Left lung (tissue), 10 donors: ENCODE measurements around the gene PTPRM. TPM values are rescaled to one million over a fixed set of nuclear protein-coding genes. Genes with fewer than 3 reads are reported as not detected.

Experiments used
- ATAC-seq: fragments of 200-7000 bp; cut with Tn5 transposase; one replicate; pipeline ENCODE4 v1.9.1; 2020; ENCODE audit warnings: moderate library complexity
- DNase-seq, 4 donors: peaks; one replicate each; pipeline ENCODE4 v3.0.0-alpha.2; 2013 to 2020
- H3K27ac ChIP-seq, 2 donors: fragments of 200-600 bp; sonication (generic) in 1 of 2; one replicate each; pipeline versions ENCODE4 v1.5.0 to v1.8.0; 2020 to 2021
- H3K27me3 ChIP-seq, 2 donors: fragments of 200-600 bp; sonication (generic) in 1 of 2; one replicate each; pipeline versions ENCODE4 v1.5.0 to v1.8.0; 2020 to 2021
- H3K36me3 ChIP-seq, 2 donors: fragments of 200-600 bp; sonication (generic) in 1 of 2; one replicate each; pipeline versions ENCODE4 v1.5.0 to v1.8.0; 2020 to 2021
- H3K4me1 ChIP-seq, 2 donors: fragments of 200-600 bp; one replicate each; pipeline ENCODE4 v1.8.0; 2021
- H3K4me3 ChIP-seq, 2 donors: fragments of 200-600 bp; sonication (generic) in 1 of 2; one replicate each; pipeline versions ENCODE4 v1.5.0 to v1.8.0; 2020 to 2021; ENCODE audit warnings: mild to moderate bottlenecking in 1 of 2
- H3K9me3 ChIP-seq, 2 donors: fragments of 200-600 bp; sonication (generic) in 1 of 2; one replicate each; pipeline versions ENCODE4 v1.5.0 to v1.8.0; 2020 to 2021
- CTCF ChIP-seq, 2 donors: fragments of 200-600 bp; sonication (generic) in 1 of 2; IDR thresholded peaks; one replicate each; pipeline versions ENCODE4 v1.5.0 to v1.8.0; 2021; ENCODE audit warnings: antibody characterized with exemption in 2 of 2
- intact Hi-C, 2 donors: fragments of 100-400 bp; cut with DNase I; formaldehyde crosslinking; loops; one replicate each; pipeline versions ENCODE4 v1.11.2 to v1.14.2; 2022
- polyA plus RNA-seq, 6 donors: library from polyadenylated mRNA; unstranded; fragments of 120-200 nt; gene quantifications; one replicate each; pipeline ENCODE4 v1.2.1, GENCODE V29; 2013; ENCODE audit not compliant: insufficient read length in 6 of 6
- total RNA-seq, 2 donors: library from RNA; stranded (reverse); fragmentation: NEBNext Ultra II Directional; extraction: Animal tissue kit (Norgen Biotek cat#: 25700); gene quantifications; one replicate each; pipeline ENCODE4 v1.2.1, GENCODE V29; 2021
- donor health status: DM: no; HTN: yes; CAD: no.
- donor health status: DM: no; HTN: no; CAD: no.

PTPRM gene
- total and polyA plus RNA-seq, 8 donors, result 76.4 to 99.6 (median 90.1) TPM

- H3K4me3 ChIP-seq, result no peak overlapping the region
- H3K27ac ChIP-seq, result no peak overlapping the region
- peak in 2 of 4 donors; percentile 36 to 38 for DNase-seq
Observed at GRCh38 chr18:7598167-7599047, 31.3 kb downstream of the PTPRM start.

GRCh38 chr18:7600036-7600435, 32.9 kb downstream of the PTPRM start:
- Histone ChIP-seq H3K27ac (no peak overlapping the region), H3K9me3 (no peaks in the 10 kb centered on the region), H3K4me3 (no peak overlapping the region), H3K27me3 (no peaks in the 10 kb centered on the region), H3K4me1 (peaks cover 3 to 13% of the 10 kb centered on the region in 2 donors), H3K36me3 (no peaks in the 10 kb centered on the region)
- TF ChIP-seq CTCF (IDR thresholded peaks at IDR 0.05), result no peak
- no peak for DNase-seq
- no peak for ATAC-seq
- intact Hi-C loops, result no loop called here

More at GRCh38 chr18:7598167-7599047, 31.3 kb downstream of the PTPRM start:
- TF ChIP-seq CTCF (IDR thresholded peaks at IDR 0.05), result no peak
- no peaks in the 10 kb centered on the region for H3K36me3 ChIP-seq
- no peak for ATAC-seq
- H3K4me1 ChIP-seq, result peaks cover 3 to 6% of the 10 kb centered on the region in 2 donors
- H3K9me3 ChIP-seq, result no peaks in the 10 kb centered on the region
- intact Hi-C loops, result no loop called here
- H3K27me3 ChIP-seq, result no peaks in the 10 kb centered on the region

GRCh38 chr18:7600528-7601245, 33.6 kb downstream of the PTPRM start:
- DNase-seq, result peak in 1 of 4 donors; percentile 60
- H3K9me3 ChIP-seq, result no peaks in the 10 kb centered on the region
- no peak overlapping the region for H3K4me3 ChIP-seq
- H3K4me1 ChIP-seq, result peaks cover 3 to 13% of the 10 kb centered on the region in 2 donors
- intact Hi-C loops, result no loop called here
- no peak for TF ChIP-seq CTCF (IDR thresholded peaks at IDR 0.05)
- H3K27me3 ChIP-seq, result no peaks in the 10 kb centered on the region
- no peaks in the 10 kb centered on the region for H3K36me3 ChIP-seq
- H3K27ac ChIP-seq, result no peak overlapping the region
- peak; percentile 21 for ATAC-seq

- no peak for DNase-seq
- peaks cover 3 to 13% of the 10 kb centered on the region in 2 donors for H3K4me1 ChIP-seq
- no peak for ATAC-seq
- no peaks in the 10 kb centered on the region for H3K27me3 ChIP-seq
- no peak overlapping the region for H3K4me3 ChIP-seq
- H3K27ac ChIP-seq, result no peak overlapping the region
- H3K36me3 ChIP-seq, result no peaks in the 10 kb centered on the region
- TF ChIP-seq CTCF (IDR thresholded peaks at IDR 0.05), result no peak
- no peaks in the 10 kb centered on the region for H3K9me3 ChIP-seq
- intact Hi-C loops, result no loop called here
Observed at GRCh38 chr18:7601246-7601615, 34.1 kb downstream of the PTPRM start.

- H3K4me3 ChIP-seq, result no peak overlapping the region
- no peaks in the 10 kb centered on the region for H3K9me3 ChIP-seq
- no peak for DNase-seq
- peaks cover 3 to 14% of the 10 kb centered on the region in 2 donors for H3K4me1 ChIP-seq
- no peak for ATAC-seq
- intact Hi-C loops, result no loop called here
- no peaks in the 10 kb centered on the region for H3K36me3 ChIP-seq
- no peaks in the 10 kb centered on the region for H3K27me3 ChIP-seq
- no peak overlapping the region for H3K27ac ChIP-seq
- no peak for TF ChIP-seq CTCF (IDR thresholded peaks at IDR 0.05)
Observed at GRCh38 chr18:7601936-7602335, 34.8 kb downstream of the PTPRM start.
